HG02852 (cell line): ENCODE results near the gene NT5C2.
A peak's percentile ranks its signal among the peaks of the same experiment; 100 is the strongest.
"Not testable (repeated sequence)": the region's sequence is repeated elsewhere in the genome, so short reads cannot be mapped to it uniquely, and the experiment has no call there.

ENCODE experiments used
- ATAC-seq: cut with Tn5 transposase; IDR thresholded peaks from one replicate; pipeline ENCODE4 v1.9.1; 2021; ENCODE audit warnings: mild to moderate bottlenecking, moderate library complexity; ENCODE audit not compliant: unreplicated experiment

NT5C2 gene

DNA sequence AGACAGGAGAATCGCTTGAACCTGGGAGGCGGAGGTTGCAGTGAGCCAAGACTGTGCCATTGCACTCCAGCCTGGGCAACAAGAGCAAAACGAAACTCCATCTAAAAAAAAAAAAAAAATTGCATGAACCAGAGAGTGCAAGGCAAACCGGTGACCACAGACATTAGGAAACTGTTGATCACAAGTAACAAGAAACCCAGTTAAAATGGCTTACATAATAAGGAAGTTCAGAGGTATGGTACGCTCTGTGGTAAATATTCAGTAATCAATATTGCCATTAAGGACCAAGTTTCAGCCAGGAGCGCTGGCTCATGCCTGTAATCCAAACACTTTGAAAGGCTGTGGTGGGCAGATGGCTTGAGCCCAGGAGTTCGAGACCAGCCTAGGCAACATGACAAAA is 9.2 kb upstream of the NT5C2 start:
- ATAC-seq = no peak

DNA sequence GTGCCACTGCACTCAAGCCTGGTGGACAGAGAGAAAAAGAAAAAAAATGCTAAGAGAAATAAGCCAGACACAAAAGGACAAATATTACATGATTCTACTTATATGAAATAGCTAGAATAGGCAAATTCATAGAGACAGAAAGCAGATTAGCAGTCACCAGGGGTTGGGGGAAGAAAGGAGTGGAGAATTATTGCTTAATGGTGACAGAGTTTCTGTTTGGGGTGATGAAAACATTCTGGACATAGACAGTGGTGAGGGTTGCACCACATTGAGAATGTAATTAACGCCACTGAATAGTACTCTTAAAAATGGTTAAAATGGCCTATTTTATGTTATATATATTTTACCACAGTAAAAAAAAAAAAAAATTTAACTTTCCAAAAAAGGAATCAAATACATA is 6.4 kb upstream of the NT5C2 start:
- ATAC-seq = no peak

DNA sequence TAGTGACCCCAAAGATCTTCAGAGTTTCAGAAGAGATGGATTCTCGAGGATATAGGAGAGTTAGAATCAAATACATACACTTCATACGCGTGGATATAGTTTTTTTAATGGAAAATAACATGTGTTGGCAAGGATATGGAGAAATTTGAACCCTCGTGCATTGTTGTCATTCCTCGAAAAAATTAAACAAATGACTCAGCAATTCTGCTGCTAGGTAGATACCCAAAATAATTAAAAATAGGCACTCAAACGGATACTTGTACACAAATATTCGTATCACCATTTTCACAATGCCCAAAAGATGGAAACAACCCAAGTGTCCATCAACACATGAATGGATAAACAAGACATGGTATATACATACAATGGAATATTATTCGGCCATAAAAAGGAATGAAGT is 5.6 kb upstream of the NT5C2 start:
- no peak for ATAC-seq

DNA sequence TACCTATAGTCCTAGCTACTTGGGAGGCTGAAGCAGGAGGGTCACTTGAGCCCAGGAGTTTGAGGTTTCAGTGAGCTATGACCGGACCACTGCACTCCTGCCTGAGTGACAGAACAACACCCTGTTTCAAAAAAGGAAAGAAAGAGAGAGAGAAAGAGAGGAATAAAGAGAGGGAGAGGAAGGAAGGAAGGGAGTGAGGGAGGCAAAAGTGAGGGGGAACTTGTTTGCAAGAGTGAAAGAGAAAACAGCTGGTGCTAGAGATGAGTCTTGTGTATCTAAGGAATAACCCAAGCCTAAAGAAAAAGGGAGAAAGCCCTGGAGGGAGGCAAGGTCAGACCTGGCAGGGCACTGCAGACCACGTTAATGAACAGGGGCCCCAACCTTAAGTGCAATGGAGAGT is 4.8 kb upstream of the NT5C2 start:
- ATAC-seq = no peak

- ATAC-seq = no peak
Observed at GRCh38 chr10:103197174-103197573, 4.1 kb upstream of the NT5C2 start.

DNA sequence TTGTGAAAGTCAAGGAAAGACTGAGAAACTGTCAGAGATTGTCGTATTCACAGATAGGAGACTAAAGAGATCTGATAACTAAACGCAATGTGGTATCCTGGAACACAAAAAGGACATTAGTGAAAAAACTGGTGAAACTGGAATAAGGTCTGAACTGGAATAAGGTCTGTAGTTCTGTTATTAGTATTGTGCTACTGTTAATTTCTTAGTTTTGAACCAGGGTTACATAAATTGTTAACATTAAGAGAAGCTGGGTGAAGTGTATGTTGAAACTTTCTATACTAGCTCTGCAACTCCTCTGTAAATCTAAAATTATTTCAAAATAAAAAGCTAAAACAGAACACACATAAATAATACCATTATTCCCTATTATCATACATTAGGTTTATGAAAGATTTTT is 3.4 kb upstream of the NT5C2 start:
- no peak for ATAC-seq

GRCh38 chr10:103193820-103194529 is 903 bp upstream of the NT5C2 start:
- no peak for ATAC-seq

- ATAC-seq = peak; percentile 45
Observed at GRCh38 chr10:103192451-103193106, 493 bp downstream of the NT5C2 start.

- ATAC-seq = no peak
Observed at GRCh38 chr10:103192089-103192450, 1.0 kb downstream of the NT5C2 start.

DNA sequence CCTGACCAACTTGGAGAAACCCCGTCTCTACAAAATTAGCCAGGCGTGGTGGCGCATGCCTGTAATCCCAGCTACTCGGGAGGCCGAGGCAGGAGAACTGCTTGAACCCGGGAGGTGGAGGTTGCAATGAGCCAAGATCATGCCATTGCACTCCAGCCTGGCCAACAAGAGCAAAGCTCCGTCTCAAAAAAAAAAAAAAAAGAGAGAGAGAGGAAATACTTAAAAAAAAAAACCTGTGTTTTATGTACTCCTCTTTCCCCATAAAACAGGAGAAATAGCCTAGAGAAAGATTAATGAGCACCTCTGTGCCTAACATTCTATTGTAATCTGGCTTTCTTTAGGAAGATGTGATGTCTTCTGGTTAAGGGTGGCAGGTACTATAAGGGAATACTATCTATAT is 1.9 kb downstream of the NT5C2 start:
- ATAC-seq = not testable (repeated sequence)

GRCh38 chr10:103188853-103189252 is 4.2 kb downstream of the NT5C2 start:
- no peak for ATAC-seq

DNA sequence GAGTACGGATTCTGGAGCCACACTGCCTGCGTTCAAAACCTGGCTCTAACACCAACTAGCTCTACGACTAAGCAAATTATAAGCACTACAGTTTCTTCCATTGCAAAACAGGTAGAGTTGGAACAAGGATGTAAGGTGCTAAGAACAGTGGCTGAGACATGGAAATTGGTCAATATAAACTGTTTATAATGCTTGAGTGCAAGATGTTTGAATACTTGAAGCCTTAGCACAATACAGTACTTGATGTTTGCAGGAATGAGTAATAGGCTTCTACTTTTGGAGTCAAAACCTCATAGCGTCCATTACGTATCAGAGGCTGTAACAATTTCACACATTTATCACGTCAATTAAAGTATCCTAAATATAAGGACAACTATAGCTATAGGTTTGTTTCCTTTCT is 6.9 kb downstream of the NT5C2 start:
- no peak for ATAC-seq

DNA sequence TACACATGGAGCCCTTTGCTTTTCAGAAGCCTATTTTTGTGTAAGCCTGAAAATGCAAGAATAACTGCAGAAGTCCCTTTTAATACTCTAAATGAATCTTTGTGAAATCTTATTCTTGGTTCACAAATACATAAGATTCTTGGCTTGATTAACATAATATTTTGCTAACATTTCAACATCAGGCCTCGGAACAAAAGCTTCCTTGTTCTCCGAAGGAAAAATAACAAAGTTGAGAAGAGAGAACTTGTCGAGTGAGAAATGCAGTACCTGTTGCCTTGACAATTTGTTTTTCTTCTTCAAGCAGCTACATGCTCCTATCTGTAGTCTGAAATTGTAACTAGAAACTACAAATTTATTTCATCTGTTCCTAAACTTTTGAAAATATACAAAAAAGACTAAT is 8.5 kb downstream of the NT5C2 start:
- no peak for ATAC-seq

DNA sequence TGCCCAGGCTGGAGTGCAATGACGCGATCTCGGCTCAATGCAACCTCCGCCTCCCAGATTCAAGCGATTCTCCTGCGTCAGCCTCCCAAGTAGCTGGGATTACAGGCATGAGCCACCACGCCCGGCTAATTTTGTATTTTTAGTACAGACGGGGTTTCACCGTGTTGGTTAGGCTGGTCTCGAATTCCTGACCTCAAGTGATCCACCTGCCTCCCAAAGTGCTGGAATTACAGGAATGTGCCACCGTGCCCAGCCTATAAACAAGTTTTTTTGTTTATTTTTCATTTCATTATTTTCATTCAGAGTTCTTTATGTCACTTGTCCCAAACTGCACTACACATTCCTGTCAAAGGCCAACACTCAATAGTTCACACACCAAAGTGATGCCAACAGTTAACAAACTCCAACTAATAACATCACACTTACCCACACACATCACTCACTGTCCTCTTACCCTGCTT is 9.1 kb downstream of the NT5C2 start:
- not testable (repeated sequence) for ATAC-seq

DNA sequence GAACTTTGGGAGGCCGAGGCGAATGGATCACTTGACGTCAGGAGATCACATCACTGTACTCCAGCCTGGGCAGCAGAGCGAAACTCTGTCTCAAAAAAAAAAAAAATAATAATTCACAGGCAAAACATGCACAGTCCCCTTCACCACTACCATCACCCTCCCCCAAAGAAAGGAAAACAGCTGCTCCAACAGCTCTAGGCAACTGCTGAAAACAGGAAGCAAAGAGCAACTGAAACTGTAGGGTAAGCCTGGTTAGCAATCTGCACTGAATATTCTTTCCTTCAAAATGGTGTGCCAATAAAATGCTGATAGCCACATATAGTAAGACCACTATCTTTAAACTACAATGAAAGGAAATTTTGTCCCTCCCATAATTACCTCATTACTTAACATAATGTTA is 11.8 kb downstream of the NT5C2 start:
- peak; percentile 69 for ATAC-seq

DNA sequence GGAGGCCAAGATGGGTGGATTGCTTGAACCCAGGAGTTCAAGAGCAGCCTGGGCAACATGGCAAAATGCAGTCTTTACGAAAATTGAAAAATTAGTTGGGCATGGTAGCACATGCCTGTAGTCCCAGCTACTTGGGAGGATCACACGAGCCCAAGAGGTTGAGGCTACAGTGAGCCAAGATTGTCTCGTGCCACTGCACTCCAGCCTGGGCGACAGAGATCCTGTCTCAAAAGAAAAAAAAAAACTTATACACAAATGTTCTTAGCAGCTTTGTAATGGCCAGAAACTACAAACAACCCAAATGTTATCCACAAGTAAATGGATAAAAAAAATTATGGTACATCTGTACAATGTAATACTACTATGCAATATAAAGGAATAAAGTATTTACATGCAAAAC is 12.6 kb downstream of the NT5C2 start:
- ATAC-seq = no peak

DNA sequence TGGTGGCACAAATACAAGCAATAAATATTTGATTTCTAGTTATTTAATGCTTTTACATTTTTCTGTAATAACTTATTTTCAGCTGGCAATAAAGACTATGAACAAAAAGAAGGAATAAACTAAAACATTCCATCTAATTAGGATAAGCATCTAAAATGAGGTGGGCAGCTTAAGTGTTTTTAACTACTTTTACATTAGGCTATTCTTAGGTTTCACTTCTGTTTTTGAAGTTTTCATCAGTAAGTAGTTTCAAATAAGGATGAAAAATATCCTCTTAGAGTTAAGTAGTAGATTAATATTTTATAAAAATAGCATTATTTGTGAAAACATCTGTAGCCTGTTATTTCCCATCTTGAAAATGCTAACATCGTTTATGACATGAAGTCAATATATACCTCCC is 15.9 kb downstream of the NT5C2 start:
- no peak for ATAC-seq

DNA sequence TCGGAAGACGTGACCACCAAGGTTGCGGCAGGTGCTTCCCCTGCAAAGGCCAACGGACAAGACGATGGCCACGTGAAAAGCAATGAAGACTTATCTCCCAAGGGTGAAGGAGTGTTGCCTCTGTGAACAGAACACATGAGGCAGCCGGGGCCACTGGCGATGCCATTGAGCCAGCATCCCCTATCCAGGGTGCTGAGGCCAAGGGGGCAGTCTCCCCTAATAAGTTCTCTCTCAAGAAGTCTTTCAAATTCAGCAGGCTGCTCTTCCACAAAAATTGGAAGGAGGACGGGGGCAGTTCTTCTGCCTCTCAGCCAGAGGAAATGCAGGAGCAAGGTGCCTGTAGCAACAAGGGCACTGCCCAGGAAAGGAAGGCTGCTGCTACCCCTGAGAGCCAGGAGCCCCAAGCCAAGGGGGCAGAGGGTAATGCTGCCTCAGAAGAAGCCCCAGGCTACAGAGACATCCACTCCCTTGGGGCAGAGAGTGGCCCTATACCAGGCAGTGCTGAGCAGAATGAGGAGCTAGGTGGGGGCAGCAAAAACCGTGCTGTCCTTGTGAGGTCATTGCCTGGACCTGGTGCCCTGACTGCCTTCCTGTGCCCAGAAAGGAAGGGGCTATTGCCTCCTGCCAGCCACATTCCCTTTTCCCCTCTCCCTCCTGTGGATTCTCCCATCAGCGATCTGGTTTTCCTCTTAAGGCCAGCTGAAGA is 17.3 kb downstream of the NT5C2 start:
- no peak for ATAC-seq

DNA sequence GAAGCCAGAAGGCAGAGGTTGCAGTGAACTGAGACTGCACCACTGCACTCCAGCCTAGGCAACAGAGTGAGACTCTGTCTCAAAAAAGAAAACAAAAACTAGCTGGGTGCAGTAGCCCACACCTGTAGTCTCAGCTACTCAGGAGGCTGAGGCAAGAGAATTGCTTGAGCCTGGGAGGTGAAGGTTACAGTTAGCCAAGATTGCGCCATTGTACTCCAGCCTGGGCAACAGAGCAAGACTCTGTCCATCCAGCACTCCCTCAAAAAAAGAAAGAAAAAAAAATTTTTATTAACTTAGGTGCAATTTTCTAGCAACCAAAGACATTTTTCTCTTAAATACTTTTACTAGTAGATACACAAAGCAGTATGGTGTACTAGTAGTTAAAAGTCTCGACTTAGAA is 18.7 kb downstream of the NT5C2 start:
- ATAC-seq = not testable (repeated sequence)

DNA sequence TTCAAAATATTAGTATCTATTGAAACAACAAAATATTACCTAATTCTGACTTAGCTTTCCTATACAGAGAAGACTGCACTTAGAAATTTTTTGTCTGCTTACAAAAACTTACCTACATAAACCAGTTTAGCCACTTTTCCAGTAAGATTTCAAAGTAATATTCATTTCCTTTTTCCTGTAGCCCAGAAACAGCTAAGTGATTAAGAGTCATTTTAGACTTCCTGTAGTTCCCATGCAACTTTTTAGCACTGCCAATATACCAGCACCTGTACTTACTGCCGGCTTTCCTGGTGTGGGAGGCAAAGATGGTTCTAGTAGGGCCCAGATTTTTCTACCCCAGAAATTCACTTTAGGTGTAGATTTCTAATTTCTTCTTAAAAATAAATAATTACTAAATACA is 21.8 kb downstream of the NT5C2 start:
- ATAC-seq = no peak

DNA sequence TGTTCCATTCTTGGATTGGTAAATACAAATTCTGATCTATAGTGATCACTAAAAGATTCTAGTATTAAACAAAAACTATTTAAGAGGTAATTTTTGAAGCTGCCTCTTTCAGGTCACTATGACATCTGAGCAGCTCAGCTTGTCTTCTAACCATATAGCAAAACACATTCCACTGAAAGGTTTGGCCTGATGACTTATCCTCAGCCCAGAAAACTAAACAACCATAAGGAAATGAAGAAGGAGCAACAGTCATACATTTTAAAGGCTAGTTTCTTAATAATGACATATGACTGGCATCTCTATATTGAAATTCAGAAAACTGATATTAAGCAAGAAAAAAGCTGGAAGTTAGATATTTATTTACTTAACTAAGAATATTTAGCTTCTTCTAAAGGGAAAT is 24.6 kb downstream of the NT5C2 start:
- no peak for ATAC-seq

GRCh38 chr10:103167554-103167953 is 25.5 kb downstream of the NT5C2 start:
- not testable (repeated sequence) for ATAC-seq
